DND-41 (cell line): ENCODE data around the gene GTF3C5.

Experiments
- CTCF ChIP-seq: IDR thresholded peaks from 2 replicates; pipeline ENCODE4 v1.5.1; 2012; ENCODE audit warnings: borderline replicate concordance, low read length, moderate library complexity, mild to moderate bottlenecking; ENCODE audit not compliant: poor library complexity, severe bottlenecking; ENCODE audit errors: extremely low read depth
- EZH2 ChIP-seq: IDR thresholded peaks from 3 replicates; pipeline ENCODE4 v1.6.1; 2012; ENCODE audit warnings: borderline replicate concordance, low read depth, mild to moderate bottlenecking, moderate library complexity, low read length, inconsistent platforms; ENCODE audit not compliant: severe bottlenecking

GRCh38 chr9:133058550-133059320 is 27.9 kb downstream of the GTF3C5 start:
- no peak for TF ChIP-seq CTCF
- no peak for TF ChIP-seq EZH2
